SKM-1 treated with dmso at 0.1 percent for 144 hours (cell line): ENCODE results near the gene SDK1.

Experiments
- DNase-seq: peaks from one replicate; lab custom pipeline; 2025; ENCODE audit not compliant: unreplicated experiment; lab: John Stamatoyannopoulos, UW

SDK1 gene

GRCh38 chr7:4010923-4011656, 710.0 kb downstream of the SDK1 start:
- no peak for DNase-seq

- DNase-seq: no peak
Measured at GRCh38 chr7:4013793-4014192, 712.7 kb downstream of the SDK1 start.

DNA sequence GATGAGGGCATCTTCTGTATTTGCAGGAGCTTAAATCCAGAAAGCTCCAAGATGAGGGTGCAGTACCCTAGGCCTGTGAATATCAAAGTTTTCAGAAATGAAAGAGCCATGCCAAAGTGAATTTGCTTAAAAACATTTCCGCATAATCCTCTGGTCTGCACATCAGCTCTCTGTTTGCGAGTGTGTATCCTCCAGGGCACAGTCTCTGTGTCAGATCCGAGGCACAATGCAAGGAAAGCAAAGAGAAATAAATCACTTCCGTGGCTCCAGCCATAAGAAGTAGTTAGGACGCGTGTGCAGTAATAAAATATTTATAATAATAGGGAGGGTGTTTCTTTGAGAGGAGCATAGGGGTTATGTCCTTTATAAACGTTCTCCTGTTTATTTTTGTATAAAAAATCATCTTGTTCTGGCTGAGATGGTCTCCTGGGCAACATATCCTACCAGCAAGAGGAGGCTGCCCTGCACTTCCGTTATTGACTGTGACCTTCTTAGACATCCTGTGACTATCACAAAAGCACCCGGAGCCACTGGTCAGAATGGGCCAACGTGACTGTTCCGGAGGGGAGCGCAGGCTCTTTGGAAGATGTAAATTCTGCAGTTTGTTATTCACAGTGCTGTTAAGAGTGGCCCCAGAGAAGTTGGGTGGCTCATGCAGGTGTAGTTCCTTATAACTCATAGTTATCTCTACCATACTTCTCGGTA, 713.4 kb downstream of the SDK1 start:
- no peak for DNase-seq

- no peak for DNase-seq
Measured at GRCh38 chr7:4015371-4015770, 714.3 kb downstream of the SDK1 start.

DNA sequence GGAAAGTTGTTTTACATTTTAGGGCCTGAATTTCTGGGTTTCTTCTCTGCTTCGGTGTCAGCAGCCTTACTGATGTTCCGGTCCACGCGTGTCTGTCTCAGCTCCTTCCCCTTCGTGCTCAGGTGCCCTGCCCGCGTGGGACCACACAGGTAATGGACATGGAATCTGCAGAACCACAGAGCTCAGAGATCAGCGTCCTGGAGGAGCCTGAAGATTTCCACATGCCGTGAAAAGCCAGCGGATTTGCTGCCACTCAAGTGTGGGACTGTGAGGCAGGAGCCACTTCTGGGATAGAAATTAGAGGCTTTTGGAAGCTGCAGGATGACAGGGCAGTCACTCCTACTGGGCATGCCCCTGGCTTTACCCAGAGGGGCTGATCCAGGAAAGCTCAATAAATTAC, 714.9 kb downstream of the SDK1 start:
- no peak for DNase-seq

- DNase-seq: no peak
Measured at GRCh38 chr7:4017081-4017480, 716.0 kb downstream of the SDK1 start.

DNA sequence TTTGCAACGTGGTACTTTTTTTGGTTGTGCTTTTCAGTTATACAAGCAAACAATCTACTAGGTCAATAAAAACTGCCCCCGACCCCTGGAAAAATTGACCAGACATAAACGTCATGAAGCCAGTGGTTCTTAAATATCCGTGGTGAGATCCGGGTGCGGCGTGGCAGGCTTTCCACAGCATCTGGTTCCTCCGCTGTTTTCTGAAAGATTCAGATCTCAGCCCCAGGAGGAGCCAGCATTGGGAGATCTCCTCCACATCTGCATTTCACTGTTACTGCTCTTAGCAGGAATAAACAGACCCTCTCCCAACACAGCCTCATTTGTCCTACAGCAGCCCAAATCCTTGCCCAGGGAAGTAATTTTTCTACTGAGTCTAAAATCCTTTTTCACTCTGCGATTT, 716.7 kb downstream of the SDK1 start:
- DNase-seq: no peak

- no peak for DNase-seq
Measured at GRCh38 chr7:4018601-4019316, 717.7 kb downstream of the SDK1 start.

GRCh38 chr7:4020086-4020485, 719.0 kb downstream of the SDK1 start:
- no peak for DNase-seq

GRCh38 chr7:4021413-4021812, 720.4 kb downstream of the SDK1 start:
- no peak for DNase-seq

GRCh38 chr7:4022265-4022664, 721.2 kb downstream of the SDK1 start:
- DNase-seq: no peak

DNA sequence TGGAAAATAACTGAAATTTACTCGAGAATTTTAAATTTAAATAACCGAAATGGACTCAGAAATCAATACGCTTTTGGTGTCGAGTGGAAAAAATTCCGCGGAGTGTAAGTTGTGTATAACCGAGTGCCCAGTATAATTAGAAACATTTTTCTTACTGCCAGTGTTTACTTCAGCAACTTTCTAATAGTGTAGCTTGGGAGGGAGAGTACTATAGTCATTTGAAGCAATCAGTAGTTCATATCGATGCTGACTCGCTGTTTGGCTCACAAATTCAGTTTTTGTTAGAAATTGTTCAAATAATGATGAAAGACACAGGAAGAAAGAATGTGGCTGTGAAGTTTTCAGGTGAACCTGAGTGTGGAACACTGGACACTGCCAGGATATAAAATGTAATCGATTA, 722.5 kb downstream of the SDK1 start:
- DNase-seq: no peak

GRCh38 chr7:4024133-4024532, 723.1 kb downstream of the SDK1 start:
- no peak for DNase-seq

- DNase-seq: no peak
Measured at GRCh38 chr7:4024806-4025205, 723.8 kb downstream of the SDK1 start.

DNA sequence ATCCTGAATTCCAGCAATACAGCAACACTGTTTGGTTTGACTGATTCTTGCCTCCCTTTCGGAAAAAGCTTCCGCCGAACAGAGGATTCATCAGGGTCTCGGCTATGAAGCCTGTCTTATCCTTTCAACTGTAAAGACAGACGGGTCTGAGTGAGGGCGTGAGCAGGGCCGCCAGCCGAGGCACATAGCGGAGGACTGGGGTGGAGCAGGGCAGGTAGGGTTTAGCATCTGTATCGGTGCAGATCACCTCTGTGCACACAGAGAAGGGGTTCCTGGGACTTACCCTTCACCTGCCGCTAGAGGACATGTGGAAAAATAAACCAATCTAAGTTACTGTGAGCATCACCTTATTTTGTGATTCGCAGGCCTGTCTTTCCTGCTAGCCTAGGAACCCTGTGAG, 724.2 kb downstream of the SDK1 start:
- DNase-seq: no peak

GRCh38 chr7:4025694-4026615, 724.9 kb downstream of the SDK1 start:
- DNase-seq: no peak

DNA sequence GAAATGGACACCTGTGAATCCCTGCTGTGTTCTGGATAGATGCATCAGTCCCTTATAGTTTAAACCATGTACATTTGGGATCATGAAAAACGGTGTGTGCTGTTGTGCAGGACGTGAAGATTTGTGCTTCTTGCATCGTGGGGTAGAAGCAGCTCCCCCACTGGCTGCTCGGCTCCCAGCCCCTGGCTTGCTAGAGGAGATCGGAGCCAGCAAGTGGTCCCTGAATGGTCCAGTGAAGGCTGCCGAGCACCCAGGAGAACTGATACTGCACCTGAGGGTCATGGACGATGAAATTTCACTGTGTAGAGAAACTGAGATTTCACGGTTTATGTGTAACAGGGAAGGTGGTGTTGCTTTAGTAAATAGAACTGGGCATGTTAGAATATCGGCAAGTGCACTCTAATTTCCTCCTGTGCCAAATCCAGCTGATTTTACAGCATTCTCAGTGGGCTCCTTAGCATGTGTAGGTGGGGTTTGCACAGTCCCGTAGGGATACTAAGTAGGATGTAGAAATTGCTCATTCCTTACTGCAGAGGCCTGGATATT, 726.0 kb downstream of the SDK1 start:
- no peak for DNase-seq

GRCh38 chr7:4028221-4028620, 727.2 kb downstream of the SDK1 start:
- DNase-seq: no peak

DNA sequence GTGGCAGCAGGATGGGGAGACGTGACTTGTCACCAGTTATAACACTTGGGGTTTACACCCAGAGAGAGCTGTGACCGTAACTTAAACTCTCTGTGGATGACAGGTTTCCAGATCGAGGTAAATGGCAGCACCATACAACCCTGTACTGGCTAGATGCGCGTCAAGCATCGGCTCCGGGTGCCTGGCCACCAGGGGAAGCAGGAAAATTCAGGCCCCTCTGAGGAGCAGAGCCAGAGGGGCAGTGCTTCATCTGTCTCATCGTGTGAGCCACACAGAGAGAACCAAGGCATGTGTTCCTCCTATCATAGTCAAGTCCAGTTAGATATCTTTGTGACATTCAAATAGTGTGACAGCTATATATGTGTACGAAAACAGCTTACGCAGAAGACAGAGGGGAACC, 728.9 kb downstream of the SDK1 start:
- DNase-seq: no peak

DNA sequence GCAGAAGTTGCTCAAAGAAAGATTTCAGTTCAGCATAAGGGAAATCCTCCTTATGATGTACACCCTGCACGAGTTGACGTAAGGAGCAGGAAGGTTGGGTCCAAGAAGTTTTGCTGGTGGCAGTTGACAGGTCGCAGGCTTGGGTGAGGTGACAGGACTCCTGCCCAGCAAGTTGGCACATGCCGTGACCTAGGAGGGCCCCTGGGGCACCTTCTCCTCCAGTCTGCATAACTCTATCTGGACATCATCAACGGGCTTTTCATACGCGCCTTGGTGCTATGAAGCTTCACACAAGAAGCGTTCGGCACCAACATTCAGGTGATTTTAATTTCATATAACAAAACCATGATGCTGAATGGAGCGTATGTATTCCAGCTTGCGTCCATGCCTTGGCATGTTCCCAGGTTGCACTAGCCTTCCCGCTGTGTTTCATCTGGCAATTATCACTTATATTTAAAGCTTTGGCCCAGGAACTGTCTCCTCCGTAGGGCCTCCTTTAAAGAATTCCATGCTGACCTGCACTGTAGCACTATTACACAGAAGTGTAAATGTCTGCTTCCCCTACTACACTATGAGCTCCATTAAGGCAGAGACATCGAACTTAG, 729.4 kb downstream of the SDK1 start:
- no peak for DNase-seq
